Stimulated activated CD8-positive, alpha-beta memory T cell treated with anti-CD3 and anti-CD28 coated beads, Interleukin-15, amount 100 ng/mL, for 48 hours (primary cell): ENCODE measurements around the gene ITGA3.
A peak's percentile ranks its signal among the peaks of the same experiment; 100 is the strongest.
"Not testable (repeated sequence)": the region's sequence is repeated elsewhere in the genome, so short reads cannot be mapped to it uniquely, and the experiment has no call there.

ENCODE experiments used
- DNase-seq, 2 donors: peaks; one replicate each; pipeline ENCODE4 v3.0.0-alpha.2; 2020; ENCODE audit warnings: low read depth in 2 of 2

Gene ITGA3

GRCh38 chr17:50034498-50035364 is 21.2 kb upstream of the ITGA3 start:
- DNase-seq: no peak

DNA sequence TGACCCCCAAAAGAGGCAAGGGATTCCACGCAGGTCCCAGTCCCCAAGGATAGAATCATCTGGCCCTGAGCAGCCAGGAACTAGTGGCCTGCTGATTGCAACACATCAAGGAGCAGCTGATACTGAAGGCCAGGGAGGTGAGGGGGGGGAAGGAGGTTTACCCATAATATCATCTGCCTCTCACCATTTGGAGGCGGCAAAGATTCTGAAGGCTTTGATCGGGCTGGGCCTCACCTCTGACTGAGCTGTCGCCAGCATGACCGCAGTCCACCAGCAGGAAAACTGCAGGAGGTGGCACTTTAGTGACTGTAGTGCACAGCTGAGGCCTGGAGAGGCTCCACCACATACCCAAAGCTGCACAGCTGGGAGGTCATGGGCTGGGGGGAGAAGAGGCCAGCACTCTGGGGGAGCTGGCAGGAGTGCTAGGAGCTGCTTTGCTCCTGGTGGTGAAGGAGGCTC is 20.5 kb upstream of the ITGA3 start:
- no peak for DNase-seq

GRCh38 chr17:50035945-50036344 is 20.0 kb upstream of the ITGA3 start:
- DNase-seq: no peak

DNA sequence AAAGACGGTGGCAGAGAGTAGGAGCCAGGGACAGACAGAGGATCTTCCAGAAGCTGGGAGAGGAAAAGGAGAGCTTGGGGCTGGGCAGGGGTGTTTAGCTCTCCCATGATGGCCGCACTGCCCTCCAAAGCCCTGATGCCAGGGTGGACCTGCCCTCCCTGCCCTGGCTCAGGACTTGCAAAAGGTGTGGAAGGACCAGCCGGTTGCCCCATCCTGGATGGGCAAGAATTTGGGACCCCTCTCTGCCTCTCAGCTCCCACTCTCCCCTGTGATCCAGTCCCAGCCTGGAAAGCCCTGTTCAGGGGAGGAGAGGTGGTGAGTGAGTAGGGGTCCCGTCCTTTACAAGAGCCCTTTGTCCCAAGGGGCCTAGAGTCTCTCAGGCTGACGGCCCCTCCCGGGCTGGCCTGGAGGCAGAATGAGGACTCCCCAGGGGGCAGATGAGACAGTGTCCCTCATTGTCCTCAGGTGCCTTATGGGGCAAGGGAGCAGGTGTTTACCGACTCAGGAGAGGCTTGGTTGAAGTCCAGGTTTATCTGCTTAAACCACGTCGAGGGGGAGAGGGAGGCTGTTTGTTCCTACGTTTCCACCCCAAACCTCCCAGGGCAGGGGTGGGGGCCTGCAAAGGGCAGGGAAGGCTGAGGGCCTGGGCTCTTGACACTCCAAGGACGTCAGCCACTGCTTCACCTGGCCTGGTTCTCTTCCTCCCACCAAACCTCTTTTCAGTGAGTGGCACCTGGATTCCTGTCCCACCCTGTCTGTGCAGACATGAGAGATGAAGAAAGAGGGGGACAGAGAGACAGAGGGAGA is 19.3 kb upstream of the ITGA3 start:
- no peak for DNase-seq

- DNase-seq: no peak
Observed at GRCh38 chr17:50037321-50038107, 18.4 kb upstream of the ITGA3 start.

DNA sequence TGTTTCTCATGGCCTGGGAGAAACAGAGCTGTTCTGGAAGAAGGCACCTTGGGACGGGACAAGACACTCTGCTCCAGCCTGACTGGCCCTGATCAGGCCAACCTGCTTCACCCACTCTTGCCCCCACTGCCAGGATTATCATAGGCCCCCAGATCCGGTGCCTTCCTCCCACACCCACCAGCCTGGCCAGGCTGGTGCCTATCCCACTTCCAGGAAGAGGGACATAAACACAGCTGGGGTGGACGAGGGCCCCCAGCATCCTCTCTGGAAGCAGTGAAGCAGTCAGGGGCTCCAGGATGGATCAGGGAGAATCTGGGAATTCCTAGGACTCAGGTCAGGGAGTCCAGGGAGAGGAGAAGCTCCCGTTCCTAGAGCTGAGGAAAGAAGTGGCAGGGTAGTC is 16.9 kb upstream of the ITGA3 start:
- DNase-seq: no peak

- DNase-seq: not testable (repeated sequence)
Observed at GRCh38 chr17:50040496-50040895, 15.4 kb upstream of the ITGA3 start.

DNA sequence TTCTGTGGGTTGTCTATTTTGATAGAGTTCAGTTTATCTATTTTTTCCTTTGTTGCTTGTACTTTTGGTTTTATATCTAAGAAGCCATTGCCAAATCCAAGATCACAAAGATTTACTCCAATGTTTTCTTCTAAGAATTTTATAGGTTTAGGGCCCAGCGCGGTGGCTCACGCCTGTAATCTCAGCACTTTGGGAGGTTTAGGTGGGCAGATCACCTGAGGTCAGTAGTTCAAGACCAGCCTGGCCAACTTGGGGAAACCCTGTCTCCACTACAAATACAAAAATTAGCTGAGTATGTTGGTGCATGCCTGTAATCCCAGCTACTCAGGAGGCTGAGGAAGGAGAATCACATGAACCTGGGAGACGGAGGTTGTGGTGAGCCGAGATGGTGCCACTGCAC is 13.7 kb upstream of the ITGA3 start:
- DNase-seq: no peak

- DNase-seq: no peak
Observed at GRCh38 chr17:50043290-50044148, 12.4 kb upstream of the ITGA3 start.

DNA sequence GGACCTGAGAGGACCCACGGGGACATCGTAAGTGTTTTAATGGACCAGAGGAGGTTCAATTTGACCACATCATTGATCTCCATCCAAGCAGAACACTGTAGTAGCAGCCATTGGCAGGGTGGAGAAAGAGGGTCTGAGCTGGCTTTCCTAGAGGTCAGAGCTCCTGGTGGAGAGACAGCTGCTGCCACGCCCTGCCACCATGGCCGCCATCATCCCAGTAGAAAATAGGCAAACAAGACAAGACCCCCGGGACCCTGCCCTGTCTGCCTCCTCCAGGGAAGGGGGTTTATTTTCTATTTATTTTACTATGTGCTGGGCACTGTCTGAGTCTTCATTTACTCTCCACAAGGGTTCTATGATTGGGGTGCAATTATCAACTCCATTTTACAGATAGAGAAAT is 11.4 kb upstream of the ITGA3 start:
- no peak for DNase-seq

DNA sequence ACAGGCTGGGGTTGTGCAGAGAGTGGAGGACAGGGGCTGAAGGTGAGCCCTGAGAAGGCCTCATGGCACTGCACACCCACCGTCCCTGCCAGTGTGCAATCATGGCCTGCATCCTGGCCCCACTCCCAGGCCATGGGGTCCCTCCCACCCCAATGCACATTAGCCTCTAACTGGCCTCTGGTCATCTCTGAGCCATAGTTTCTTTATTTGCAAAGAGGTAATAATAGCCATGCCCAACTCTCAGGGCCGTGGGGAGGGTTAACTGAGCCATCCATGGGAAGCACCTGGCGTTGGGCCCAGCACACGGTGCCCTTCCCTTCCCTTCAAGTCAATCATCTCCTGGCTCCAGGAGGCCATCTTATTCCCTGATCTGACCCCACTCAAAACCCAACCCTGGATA is 10.8 kb upstream of the ITGA3 start:
- DNase-seq: no peak

- DNase-seq: no peak
Observed at GRCh38 chr17:50046179-50046578, 9.7 kb upstream of the ITGA3 start.

DNA sequence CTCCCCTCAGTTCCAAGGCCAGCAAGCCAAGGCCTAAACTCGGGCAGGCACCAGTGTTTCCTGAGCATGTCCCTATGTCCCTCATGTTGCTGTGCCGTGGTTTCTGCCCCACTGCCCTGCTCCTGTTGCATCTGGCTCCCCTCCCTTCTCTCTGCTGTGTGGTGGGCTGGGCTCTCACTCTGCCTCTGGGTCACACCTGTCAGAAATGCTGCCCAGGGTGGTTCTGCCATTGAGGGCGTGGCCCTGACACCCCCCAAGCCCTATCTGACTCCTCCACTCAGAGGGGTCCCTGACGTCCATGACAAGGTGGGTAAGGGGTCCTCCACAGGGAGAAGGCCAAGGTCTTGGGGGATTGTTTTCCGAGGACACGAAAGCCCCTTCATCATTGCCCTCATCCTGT is 9.2 kb upstream of the ITGA3 start:
- no peak for DNase-seq

DNA sequence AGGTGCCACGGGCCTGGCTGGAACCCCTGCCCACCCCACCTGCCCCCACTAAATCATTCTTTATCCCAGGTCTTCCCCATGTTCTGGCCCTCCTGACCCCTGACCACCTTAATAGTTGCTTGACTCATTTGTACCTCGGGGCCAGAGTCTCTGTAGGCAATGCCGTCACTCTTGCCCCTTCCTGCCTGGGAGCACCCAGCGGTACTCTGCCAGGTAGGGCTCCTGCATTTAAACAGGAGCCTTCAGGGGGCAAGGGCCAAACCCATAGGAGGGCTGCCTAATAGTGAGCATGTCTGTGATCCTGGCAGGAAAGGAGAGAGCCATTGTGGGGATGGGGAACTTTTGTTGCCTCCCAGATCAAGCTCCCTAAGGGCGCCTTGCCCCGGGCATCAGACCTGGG is 8.8 kb upstream of the ITGA3 start:
- DNase-seq: no peak

- DNase-seq: peak in 1 of 2 donors; percentile 47
Observed at GRCh38 chr17:50047488-50048126, 8.3 kb upstream of the ITGA3 start.

DNA sequence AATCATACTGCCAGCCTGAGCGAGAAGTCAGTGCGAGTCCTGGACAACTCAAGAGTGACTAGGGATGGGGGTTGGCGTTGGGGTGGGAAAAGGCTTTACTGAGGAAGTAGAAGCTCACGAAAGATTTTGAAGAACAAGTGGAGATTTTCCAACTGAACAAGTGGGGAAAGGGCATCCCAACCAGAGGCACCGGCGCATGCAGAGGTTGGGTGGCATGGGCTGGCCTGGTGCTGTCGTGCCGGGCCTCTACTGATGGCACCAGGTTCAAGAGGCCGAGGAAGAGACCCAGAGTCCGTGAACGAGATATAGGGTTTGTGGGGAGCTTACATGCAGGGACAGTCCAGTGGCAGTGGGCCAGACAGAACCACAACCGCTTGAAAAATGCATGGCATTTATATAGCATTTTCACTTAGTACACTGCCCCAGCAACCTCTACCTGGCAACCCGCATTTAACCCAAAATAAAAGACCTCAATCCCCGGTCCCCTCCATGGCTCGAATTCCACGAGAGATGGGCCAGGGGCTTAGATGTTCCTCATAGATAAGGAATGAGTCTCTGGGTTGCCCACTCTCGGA is 7.7 kb upstream of the ITGA3 start:
- DNase-seq: no peak

GRCh38 chr17:50048988-50049387 is 6.9 kb upstream of the ITGA3 start:
- no peak for DNase-seq

DNA sequence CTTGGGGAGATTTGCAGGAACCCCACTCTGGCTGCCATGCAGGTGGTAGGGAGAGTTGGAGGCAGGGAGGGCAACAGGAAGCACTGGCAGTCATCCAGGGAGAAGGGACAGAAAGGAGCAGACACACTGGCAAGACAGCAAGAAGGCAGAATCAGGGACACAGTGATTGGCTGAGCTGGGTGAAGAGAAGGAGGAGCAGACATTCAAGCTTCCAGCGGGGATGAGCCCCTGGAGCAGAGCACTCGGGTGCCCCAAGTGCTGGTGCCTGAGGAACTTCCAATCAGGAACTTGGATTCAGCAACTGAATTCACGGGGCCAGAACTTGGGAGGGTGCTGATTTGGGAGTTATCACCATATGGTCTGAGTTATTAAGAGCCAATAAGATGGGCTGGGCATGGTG is 6.3 kb upstream of the ITGA3 start:
- DNase-seq: no peak

GRCh38 chr17:50050431-50051032 is 5.4 kb upstream of the ITGA3 start:
- no peak for DNase-seq

GRCh38 chr17:50051082-50051576 is 4.8 kb upstream of the ITGA3 start:
- DNase-seq: peak; percentile 72 to 78
